Endodermal cell (in vitro differentiated cells): Measurements from ENCODE around the gene CCDC6. TPM values are rescaled to one million over a fixed set of nuclear protein-coding genes. Genes with fewer than 3 reads are reported as not detected.

Experiments used
- DNase-seq: peaks from one replicate; pipeline ENCODE4 v3.0.0-alpha.2; 2017
- H3K27ac ChIP-seq: 2 replicates; pipeline ENCODE4 v1.5.1; 2013; ENCODE audit warnings: mild to moderate bottlenecking, low read depth, low read length, moderate library complexity
- H3K27me3 ChIP-seq: 2 replicates; pipeline ENCODE4 v1.6.1; 2013; ENCODE audit warnings: mild to moderate bottlenecking, low read length, moderate library complexity; ENCODE audit not compliant: insufficient read depth, control insufficient read depth, poor library complexity, severe bottlenecking
- H3K36me3 ChIP-seq: 2 replicates; pipeline ENCODE4 v1.7.0; 2013; ENCODE audit warnings: mild to moderate bottlenecking, low read length, moderate library complexity; ENCODE audit not compliant: control insufficient read depth, insufficient read depth
- H3K4me1 ChIP-seq: one replicate; pipeline ENCODE4 v1.7.0; 2013; ENCODE audit warnings: low read length; ENCODE audit not compliant: control insufficient read depth, insufficient read depth
- H3K4me3 ChIP-seq: 2 replicates; pipeline ENCODE4 v1.5.1; 2013; ENCODE audit warnings: mild to moderate bottlenecking, low read length, moderate library complexity
- H3K9ac ChIP-seq: 2 replicates; pipeline ENCODE4 v1.6.1; 2013; ENCODE audit warnings: mild to moderate bottlenecking, low read length, moderate library complexity; ENCODE audit not compliant: poor library complexity, severe bottlenecking; ENCODE audit errors: extremely low read depth
- H3K9me3 ChIP-seq: 2 replicates; pipeline ENCODE4 v1.6.1; 2013; ENCODE audit warnings: mild to moderate bottlenecking, low read length, moderate library complexity; ENCODE audit not compliant: control insufficient read depth
- H3K27ac Mint-ChIP-seq: 2 replicates; pipeline ENCODE4 v1.8.0; 2020; ENCODE audit warnings: mixed read lengths
- H3K27me3 Mint-ChIP-seq: 2 replicates; pipeline ENCODE4 v1.8.0; 2021; ENCODE audit warnings: mild to moderate bottlenecking, mixed read lengths; ENCODE audit not compliant: insufficient read depth
- H3K36me3 Mint-ChIP-seq: 2 replicates; pipeline ENCODE4 v1.8.0; 2020; ENCODE audit warnings: low read depth, mixed read lengths
- H3K4me1 Mint-ChIP-seq: 2 replicates; pipeline ENCODE4 v1.8.0; 2020; ENCODE audit warnings: mixed read lengths
- H3K4me3 Mint-ChIP-seq: 2 replicates; pipeline ENCODE4 v1.8.0; 2020; ENCODE audit warnings: mild to moderate bottlenecking, moderate library complexity, mixed read lengths
- H3K9me3 Mint-ChIP-seq: 2 replicates; pipeline ENCODE4 v1.8.0; 2020; ENCODE audit warnings: mild to moderate bottlenecking, mixed read lengths
- CTCF ChIP-seq: fragments of 200-600 bp; sonication (generic); conservative IDR thresholded peaks from 2 replicates; pipeline ENCODE4 v1.5.0; 2021; ENCODE audit warnings: antibody characterized with exemption, mild to moderate bottlenecking
- WGBS, 2 experiments: methylation state at CpG; one replicate each; pipeline versions ENCODE4 v1.1.5 to v1.1.7; 2013; ENCODE audit warnings: missing lambda C conversion rate in 2 of 2, mixed read lengths in 1 of 2; ENCODE audit not compliant: insufficient coverage in 1 of 2, insufficient read length in 1 of 2; 5-methylcytosine and 5-hydroxymethylcytosine counted together
- total RNA-seq, 2 donors: library from RNA; stranded (reverse); fragmentation: NEBNext Ultra II Directional in 1 of 2; extraction: Animal tissue kit (Norgen Biotek cat#: 25700) in 1 of 2; gene quantifications; 2 replicates in 1 of 2; 3 replicates in 1 of 2; pipeline ENCODE4 v1.2.1, GENCODE V29; 2021

The CCDC6 gene
- total RNA-seq, 2 donors from 2014 or later = 29.3 to 30.4 TPM

DNA sequence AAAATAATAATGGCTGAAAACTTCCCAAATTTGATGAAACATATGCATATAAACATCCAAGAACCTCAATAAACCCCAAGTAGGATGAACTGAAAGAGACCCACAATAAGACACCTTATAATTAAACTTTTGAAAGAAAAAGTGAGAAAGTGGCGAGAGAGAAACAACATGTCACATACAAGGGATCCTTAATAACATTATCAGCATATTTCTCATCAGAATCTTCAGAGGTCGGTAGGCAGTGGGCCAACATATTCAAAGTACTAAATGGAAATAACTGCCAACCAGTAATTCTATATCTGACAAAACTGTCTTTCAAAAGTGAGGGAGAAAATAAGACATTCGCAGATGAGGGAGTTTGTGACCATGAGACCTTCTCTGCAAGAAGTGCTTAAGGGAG lies 16.6 kb upstream of the CCDC6 start:
- Histone ChIP-seq H3K9me3 (peaks cover 14% of the 10 kb centered on the region), H3K27me3 (no peaks in the 10 kb centered on the region), H3K27ac (no peak overlapping the region), H3K36me3 (no peaks in the 10 kb centered on the region), H3K4me1 (no peaks in the 10 kb centered on the region), H3K4me3 (no peak overlapping the region), H3K9ac (no peak overlapping the region)
- H3K9me3 Mint-ChIP-seq = peaks cover 25% of the 10 kb centered on the region
- 42 to 59% methylated on average over 2 to 3 of the region's 3 CpGs for WGBS, 2 experiments
- H3K4me3 Mint-ChIP-seq = no peak overlapping the region
- no peaks in the 10 kb centered on the region for H3K4me1 Mint-ChIP-seq
- H3K27me3 Mint-ChIP-seq = no peaks in the 10 kb centered on the region
- no peak overlapping the region for H3K27ac Mint-ChIP-seq
- peaks cover 1% of the 10 kb centered on the region for H3K36me3 Mint-ChIP-seq
- TF ChIP-seq CTCF = no peak
- no peak for DNase-seq

DNA sequence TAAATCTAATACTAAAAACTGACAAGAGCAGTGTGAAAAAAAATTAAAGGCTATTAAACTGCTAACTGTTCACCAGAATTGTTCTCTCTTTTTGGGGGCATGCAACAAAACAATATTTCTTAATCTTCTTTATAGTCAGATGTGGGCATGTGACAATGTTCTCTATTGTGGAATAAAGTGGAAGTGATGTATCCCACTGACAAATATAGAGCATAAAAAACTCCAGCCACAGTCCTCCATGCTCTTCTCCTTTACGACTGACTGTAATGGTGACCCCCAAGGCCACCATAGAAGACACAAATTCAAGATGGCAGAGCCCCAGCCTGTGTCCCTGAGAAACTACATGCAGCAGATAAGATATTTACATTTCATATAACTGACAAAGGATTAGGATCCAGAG lies 11.6 kb upstream of the CCDC6 start:
- Histone ChIP-seq H3K9me3 (peaks cover 22% of the 10 kb centered on the region), H3K27me3 (no peaks in the 10 kb centered on the region), H3K4me3 (no peak overlapping the region), H3K4me1 (no peaks in the 10 kb centered on the region), H3K36me3 (no peaks in the 10 kb centered on the region), H3K27ac (no peak overlapping the region), H3K9ac (no peak overlapping the region)
- H3K9me3 Mint-ChIP-seq = peaks cover 34% of the 10 kb centered on the region
- WGBS, 2 experiments = 91% methylated on average over 1 of the region's 1 CpG; no CpG with 5 or more reads in 1 of the 2 experiments
- H3K27me3 Mint-ChIP-seq = no peaks in the 10 kb centered on the region
- no peak for DNase-seq
- H3K4me1 Mint-ChIP-seq = no peaks in the 10 kb centered on the region
- TF ChIP-seq CTCF = no peak
- H3K4me3 Mint-ChIP-seq = no peak overlapping the region
- no peak overlapping the region for H3K27ac Mint-ChIP-seq
- H3K36me3 Mint-ChIP-seq = peaks cover 5% of the 10 kb centered on the region

DNA sequence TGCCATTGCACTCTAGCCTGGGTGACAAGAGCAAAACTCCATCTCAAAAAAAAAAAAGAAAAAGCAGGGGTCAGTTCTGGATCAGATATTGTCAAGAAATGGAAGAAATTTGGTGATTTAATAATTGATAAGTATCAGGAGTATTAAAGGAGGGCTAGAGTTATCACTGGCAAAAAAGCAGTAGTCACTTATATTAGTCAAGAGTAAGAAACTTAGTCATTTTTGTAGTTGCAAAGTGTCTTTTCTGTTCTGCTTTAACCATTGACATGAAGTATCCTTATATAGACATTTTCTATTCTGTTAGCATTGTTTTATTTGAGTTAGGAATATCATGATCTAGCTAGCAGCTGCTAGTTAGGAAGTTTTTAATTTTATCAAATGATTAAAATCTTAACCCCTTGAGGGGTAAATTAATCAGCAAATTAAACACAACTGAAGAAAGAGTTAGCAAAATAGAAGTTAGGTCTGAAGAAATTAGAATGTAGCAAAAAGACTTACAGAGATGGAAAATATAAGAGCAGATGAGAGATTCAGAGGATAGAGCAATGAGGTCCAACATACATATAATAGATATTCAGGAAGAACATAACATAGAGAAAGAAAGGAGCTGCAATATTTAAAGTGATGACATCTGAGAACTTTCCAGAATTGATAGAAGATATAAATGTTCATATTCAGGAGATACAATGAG lies 7.3 kb upstream of the CCDC6 start:
- no peaks in the 10 kb centered on the region for H3K27me3 Mint-ChIP-seq
- Histone ChIP-seq H3K4me3 (no peak overlapping the region), H3K36me3 (no peaks in the 10 kb centered on the region), H3K9ac (no peak overlapping the region), H3K4me1 (peaks cover 3% of the 10 kb centered on the region), H3K9me3 (peaks cover 14% of the 10 kb centered on the region), H3K27me3 (no peaks in the 10 kb centered on the region), H3K27ac (no peak overlapping the region)
- H3K4me1 Mint-ChIP-seq = peaks cover 3% of the 10 kb centered on the region
- no peak overlapping the region for H3K4me3 Mint-ChIP-seq
- no peak for DNase-seq
- H3K36me3 Mint-ChIP-seq = peaks cover 3% of the 10 kb centered on the region
- TF ChIP-seq CTCF = no peak
- peaks cover 20% of the 10 kb centered on the region for H3K9me3 Mint-ChIP-seq
- H3K27ac Mint-ChIP-seq = no peak overlapping the region
